Measurements from ENCODE around the gene SYCP2L.

The SYCP2L gene

DNA sequence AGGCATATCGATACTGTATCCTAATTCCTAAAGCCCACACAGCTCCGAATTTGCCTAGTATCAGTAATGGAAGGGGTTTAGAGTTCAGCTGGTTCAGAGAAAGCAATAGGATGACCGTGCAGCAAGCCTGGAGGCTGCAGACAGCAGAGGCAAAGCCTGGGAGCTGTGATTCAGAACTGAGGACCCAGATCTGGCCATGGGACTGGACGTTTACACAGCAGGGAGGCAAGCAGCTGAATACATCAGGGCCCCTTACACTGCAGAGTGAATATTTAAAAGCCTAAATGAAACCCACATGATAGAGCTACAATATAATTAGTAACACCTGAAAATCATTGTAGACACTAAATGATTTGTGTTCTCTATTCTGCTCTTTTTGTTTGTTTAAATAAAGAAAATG, 119.2 kb downstream of the SYCP2L start:
- no peak for DNase-seq (ENCODE audit: low read depth in 1 of 2, low spot score in 1 of 2)

DNA sequence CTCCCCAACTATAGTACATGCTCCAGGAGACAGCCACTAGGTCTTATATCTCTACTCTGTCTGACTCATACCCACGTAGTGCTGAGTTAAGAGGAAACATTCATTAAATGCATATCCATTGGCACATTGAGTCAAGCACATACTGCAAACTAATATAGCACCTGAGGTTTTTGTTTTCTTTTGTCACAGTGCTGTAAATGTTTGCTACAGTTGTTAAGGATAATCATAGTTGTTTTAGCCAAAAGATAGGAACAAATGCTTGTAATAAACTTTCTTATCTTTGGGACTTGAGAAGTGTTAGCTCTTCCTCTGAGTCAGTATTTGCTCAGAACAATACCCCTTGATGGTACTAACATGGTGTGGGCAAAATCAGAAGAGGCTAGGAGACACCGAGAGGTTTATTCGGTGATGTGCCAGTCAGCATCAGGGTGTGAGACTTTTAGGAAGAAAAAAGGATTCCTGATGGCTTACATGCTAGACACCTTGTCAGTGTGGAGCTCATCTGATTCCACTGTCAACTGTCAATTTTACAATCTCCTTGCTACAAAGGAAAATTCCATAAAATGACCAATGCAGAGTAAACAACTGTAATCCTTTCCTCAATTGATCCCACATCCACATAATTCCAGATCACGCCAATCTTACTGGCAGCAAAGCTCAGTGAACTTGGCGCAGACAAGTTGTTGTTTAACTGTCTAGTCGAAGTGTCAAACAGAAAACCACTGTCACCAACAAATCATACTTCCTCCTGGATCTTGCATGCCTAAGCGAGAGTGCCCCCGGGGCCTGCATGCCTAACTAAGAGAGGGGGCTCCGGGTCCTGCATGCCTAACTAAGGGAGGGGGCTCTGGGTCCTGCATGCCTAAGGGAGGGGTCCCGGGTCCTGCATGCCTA, 121.1 kb downstream of the SYCP2L start:
- no peak for DNase-seq (ENCODE audit: low read depth in 1 of 2, low spot score in 1 of 2)

DNA sequence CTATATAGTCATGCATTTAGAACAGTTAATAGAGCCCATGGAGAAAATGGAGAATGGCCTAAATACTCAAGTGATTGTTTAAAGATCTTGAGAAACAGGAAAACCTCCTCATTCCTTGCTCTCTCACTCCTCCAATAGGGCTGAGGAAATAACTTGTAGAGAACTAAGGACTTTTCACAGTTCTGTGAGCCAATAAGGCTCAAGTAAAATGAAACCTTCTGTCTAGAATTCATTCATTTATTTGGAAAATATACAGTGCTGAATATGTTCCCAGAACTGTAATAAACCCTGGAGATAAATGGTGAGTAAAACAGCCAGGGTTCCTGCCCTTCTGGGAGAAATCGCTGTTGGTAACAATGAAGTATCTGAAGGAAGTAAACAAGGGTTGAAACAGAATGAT, 122.0 kb downstream of the SYCP2L start:
- DNase-seq (ENCODE audit: low read depth in 1 of 2, low spot score in 1 of 2) = no peak

DNA sequence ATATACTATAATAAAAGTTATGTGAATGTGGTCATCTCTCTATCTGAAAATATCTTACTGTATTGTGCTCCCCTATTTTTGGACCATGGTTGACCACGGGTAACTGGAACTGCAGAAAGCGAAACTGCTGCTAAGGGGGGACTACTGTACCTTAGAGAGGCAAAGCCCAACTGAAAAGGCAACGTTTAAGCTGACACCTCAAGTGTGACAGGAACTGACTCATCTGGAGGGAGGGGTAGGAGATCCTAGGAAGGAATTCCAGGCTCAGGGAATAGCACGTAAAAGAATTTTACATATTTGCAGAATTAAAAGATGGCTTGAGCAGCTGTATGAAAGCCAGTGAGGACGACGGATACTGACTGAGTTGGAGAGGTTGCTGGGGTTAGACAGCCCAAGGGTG, 122.5 kb downstream of the SYCP2L start:
- DNase-seq (ENCODE audit: low read depth in 1 of 2, low spot score in 1 of 2) = no peak

DNA sequence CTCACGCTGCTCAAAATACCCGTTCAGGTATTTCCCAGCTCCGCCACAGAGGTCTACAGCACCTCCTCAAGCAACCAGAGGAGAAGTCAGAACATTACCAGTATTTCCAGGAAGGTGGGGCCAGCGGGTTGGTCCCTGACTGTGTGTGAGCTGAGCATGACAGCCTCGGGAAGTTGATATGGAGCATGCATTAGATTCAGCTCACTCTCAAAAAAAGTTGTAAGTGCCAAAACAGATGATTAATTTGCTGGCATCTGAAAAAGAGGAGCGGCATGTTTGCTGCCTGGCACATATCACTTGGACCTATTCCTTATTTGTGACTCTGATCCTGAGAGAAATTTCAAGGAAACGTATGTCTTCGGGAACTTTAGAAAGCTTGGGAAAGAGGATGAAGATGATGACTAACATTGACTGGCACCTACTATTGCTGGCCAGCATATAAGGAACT, 125.0 kb downstream of the SYCP2L start:
- DNase-seq (ENCODE audit: low read depth in 1 of 2, low spot score in 1 of 2) = no peak

DNA sequence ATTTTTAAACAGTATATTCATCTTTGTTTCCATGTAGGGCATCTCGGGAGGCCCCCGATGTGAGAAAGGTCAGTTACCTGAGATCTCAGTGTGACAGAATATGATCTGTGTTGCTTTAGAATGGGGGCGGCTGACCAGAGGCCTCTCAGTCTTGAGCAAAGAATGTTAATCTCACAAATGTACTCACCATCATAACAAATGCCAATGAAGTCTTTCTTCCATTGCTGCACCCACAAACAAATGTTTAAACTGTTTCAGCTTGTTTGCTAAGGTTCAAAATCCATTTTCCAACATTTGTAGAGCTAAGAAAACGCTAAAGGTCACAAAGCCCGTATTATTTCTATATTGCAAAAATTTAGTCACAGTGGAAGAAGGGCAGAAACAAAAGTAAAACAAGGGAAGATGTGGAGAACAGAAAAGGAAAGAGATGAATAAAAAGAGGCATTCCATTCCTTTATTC, 125.5 kb downstream of the SYCP2L start:
- DNase-seq (ENCODE audit: low read depth in 1 of 2, low spot score in 1 of 2) = no peak

DNA sequence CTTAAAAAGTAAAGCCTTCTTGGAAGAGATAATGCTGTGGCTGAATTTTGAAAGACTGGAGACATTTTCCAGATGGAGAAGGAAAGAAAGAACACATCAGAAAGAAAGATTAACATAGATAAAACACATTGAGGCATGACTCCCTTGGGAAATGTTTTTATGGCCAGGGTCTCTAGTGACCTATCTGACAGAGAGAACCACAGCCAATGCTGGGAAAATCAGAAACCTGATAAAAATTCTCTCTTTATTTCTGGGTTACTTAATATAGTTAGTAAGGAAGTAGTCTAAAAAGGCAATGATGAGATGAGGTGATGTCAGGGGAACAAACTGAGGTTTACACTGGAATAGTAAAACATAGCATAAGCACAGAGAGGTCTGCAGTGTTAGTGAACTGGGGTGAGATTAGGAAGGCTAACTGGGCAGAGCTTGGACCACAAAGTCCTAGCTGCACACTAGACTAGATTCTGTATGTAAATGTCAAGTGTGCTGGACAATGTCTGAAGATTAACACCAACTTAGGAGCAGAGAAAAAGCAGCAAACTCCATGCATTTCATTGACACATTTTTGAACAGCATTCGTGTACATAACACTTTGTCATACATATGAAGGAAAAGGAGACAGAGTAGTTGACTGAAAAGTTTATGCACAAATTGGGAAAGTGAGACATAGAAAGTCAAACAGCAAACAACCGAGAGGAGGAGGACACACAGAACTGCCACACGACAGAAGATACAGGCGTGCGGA, 126.3 kb downstream of the SYCP2L start:
- DNase-seq (ENCODE audit: low read depth in 1 of 2, low spot score in 1 of 2) = no peak

DNA sequence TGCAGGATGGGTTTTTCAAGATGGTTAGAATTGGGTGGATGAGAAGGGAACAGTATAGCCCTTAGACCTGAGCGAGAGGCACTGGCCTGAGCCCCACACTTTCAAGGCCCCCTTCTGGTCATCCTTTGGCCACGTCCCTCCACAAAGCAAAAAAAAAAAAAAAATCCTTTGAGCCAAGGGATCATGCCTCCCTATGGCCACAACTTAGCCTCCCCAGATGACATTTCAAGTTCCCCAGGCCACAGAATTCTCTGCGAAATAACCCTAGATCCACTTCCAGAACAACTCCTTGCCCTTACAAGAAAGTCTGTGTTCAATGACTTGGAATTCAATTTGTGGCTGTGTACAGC, 126.8 kb downstream of the SYCP2L start:
- DNase-seq (ENCODE audit: low read depth in 1 of 2, low spot score in 1 of 2) = no peak

DNA sequence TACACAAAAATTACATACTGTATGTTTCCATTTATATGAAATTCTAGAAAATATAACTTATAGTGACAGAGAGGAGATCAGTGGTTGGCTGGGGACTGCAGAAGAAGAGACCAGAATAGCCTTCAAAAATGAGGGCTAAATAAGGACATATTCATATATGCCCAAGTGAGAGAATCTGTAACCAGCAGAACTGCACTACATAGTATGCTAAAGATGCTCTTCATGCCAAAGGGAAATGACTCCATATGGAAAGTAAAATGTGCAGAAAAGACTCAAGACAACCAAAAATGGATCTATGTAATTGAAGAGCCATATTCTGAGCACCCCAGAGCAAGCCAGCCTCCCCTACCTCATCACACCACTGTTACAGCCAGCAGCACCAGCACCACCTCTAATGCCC, 128.2 kb downstream of the SYCP2L start:
- DNase-seq (ENCODE audit: low read depth in 1 of 2, low spot score in 1 of 2) = no peak

DNA sequence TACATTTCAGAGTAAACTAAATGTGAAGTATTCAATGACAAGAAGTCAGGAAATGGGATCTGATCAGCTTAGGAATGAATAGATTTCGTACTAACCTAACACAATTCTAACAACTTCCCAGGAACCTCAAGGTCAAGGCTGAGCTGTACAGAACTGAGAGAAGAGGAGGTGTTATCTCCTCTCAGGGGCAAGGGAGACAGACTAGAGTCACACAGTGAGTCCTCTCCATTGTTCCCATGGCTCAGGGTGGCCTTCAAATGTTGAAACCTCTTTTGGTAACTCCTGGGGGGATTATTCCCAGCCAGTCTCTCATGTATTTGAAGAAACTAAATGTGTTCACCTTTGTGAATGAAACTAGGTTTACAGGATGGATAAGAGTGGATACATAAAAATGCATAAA, 129.6 kb downstream of the SYCP2L start:
- DNase-seq (ENCODE audit: low read depth in 1 of 2, low spot score in 1 of 2) = no peak

DNA sequence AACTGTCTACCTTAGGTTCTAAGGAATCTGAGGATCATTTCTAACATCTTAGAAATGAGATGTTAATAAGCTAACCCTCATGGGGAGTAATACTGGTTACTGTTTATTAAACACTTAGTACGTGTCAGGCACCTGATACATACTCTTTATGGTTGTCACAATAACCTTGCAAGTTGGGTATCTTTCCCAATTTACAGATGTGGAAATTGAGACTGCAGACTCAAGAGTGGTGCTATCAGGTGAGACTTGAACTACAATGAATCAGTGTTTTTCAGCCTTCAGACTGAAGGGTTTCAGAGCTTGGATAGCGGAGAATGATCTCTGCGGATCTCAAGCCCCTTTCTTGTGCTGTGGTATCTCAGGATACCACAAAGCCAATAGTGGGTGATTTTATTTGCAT, 130.2 kb downstream of the SYCP2L start:
- DNase-seq (ENCODE audit: low read depth in 1 of 2, low spot score in 1 of 2) = no peak

DNA sequence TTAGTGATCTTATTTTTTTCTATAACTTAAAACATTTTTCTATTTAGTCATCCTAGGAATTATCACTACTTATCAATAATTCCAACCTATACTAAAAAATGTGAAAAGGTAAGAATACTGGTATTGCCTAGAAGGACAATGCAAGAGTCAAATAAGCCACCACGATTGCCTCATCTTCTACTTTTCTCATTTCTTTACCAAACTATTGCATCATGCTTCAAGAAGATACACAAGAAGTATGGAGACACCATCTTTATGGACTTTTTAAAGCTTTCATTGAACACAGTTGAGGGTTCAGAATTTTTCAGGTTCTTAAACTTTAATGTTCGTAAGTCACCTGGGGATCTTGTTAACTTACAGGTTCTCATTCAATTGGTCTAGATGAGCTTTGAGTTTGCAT, 131.4 kb downstream of the SYCP2L start:
- DNase-seq (ENCODE audit: low read depth in 1 of 2, low spot score in 1 of 2) = no peak

DNA sequence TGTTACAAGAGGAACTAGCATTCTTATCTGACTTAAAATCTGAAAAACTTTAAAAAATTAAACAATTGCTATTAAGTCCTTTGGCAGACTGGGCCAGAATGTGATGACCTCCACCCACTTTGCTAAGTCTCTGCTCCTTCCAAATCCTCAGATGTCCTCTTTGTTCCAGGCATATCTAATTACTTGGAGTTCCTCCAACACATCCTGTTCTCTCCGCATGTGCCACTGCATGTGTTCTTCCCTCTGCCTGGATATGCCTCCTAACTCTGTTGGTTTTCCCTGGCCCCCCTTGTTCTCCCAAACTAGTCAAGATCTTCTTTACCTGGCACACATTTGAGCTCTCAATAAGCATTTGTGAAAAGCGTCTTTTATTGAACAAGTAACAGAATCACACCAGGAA, 134.2 kb downstream of the SYCP2L start:
- no peak for DNase-seq (ENCODE audit: low read depth in 1 of 2, low spot score in 1 of 2)

DNA sequence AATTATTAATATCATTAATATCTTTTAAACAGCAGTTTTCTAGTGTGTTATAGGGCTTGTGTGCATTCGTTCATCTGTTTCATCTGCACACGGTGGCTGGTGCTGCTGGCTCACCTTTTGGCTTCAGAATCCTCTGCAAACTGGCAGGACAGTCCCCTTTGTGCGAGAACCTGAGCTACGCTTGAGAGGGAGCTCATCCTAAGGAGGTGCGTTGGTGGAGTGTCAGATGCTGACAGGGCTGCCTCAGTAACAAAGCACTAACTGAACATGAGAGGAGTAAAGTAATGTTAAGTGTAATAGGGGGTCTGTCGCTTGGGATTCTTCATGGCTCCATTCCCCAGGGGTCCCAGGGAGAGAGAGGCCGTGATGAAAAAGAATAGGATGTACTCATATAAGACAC, 134.9 kb downstream of the SYCP2L start:
- no peak for DNase-seq (ENCODE audit: low read depth in 1 of 2, low spot score in 1 of 2)

DNA sequence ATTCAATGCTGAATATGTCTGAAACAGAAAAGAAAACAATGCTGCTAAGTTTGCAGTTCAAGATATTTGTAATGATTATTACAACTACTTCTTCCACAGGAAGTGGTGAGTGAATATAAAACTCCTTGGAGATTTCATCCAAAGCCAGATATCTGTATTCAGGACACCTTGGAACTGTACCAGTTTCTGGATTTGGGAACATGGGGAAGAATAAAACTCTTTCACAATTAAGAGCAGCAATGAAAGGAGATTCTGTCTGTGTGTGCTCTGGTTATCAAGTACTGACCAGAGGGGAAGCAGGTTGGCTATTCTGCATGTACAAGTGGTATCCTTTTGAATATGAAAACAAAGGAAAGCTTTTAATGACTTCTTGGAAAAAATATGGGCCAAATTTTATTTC, 136.2 kb downstream of the SYCP2L start:
- no peak for DNase-seq (ENCODE audit: low read depth in 1 of 2, low spot score in 1 of 2)

All from activated T-helper 1 cell treated with anti-CD3 and anti-CD28 coated beads, Interleukin-2, amount 50 U/mL, for 16 hours (primary cell).